Stimulated activated CD4-positive, alpha-beta T cell treated with anti-CD3 and anti-CD28 coated beads, Interleukin-4, amount 100 ng/mL, for 4 hours (primary cell): Measurements from ENCODE around the gene TRPM2.
"Not testable (repeated sequence)": the region's sequence is repeated elsewhere in the genome, so short reads cannot be mapped to it uniquely, and the experiment has no call there.

Source experiments
- DNase-seq, 2 experiments: peaks; one replicate each; pipeline ENCODE4 v3.0.0-alpha.2; 2020

TRPM2 gene

DNA sequence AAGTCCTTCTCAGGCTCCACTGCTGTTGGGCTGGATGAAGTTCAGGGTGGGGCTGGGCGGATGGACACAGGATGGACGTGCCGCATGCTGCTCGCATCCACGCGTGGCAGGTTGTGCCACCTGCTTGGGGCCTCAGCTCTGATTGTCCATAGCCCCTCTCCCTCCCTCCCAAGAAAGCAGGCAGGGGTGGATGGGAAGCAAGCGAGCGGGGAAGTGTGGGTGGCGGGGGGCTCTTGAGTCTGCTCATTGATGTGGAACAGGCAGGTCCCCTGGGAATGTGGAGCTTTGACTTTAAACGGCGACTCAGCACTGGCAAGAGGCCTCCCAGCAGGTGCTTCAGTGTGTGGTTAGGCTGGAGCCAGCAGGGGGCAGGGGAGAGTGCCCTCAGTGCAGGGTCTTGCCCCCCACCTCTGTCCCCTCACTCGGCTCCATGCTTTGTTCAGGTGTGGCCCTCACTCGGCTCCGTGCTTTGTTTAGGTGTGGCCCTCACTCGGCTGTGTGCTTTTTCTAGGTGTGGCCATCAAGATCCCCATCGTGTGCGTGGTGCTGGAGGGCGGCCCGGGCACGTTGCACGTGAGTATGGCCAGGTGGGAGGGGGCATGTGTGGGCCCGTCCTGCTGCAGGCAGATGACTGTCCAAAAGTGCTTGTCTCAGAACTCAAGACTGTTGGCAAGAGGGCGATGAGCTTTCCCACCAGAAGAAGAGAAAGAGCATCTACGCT is 23.9 kb downstream of the TRPM2 start:
- no peak for DNase-seq

DNA sequence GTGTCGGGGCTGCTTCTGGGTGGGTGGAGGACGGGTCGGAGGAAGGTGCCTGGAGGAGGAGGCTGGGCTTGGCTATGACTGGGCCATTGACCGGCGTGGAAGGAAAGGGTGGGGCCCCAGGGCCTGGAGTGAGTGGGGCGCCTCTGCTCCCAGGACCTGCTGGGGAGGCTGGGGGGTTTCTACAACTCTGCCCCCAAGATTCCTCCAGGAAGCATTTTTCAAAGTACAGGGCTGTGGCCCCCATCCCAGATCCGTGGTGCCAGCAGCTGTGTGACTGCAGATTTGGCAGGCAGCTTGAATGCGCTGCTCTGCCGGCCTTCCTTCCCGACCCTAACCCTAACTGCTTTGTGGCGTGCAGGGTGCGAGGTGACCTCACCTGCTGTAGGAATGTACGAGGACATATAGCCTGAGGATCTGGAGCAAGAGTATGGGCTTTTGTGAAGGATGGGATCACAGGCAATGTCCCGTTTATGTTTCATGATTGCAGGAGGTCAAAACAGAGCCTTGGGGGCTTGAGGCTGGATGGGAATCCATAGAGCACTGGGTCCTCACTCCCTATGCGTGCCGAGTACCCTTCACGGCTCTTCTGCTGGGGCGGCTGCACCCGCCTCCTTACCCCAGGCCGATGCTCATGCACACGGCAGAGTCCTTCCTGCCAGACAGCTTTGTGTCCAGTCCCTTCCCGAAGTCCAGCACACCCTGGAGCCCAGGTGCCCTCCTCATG is 24.7 kb downstream of the TRPM2 start:
- DNase-seq: no peak

- DNase-seq: no peak
Observed at GRCh38 chr21:44378646-44379514, 25.5 kb downstream of the TRPM2 start.

DNA sequence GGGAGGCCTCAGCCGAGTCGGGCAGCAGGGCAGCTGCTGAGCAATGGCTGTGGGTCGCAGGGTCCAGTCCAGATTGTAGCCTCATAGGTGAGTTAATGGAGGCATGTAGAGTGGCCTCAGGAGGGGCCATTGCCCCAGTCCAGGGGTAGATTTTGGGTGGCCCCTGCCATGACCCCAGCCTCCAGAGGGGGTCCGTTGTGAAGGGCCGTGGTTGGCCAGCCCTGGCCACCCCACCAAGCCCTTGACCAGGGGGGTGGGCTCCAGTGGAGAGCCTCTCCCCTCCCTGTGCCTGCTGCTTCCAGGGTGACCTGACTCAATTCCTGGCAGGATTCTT is 26.1 kb downstream of the TRPM2 start:
- DNase-seq: no peak

DNA sequence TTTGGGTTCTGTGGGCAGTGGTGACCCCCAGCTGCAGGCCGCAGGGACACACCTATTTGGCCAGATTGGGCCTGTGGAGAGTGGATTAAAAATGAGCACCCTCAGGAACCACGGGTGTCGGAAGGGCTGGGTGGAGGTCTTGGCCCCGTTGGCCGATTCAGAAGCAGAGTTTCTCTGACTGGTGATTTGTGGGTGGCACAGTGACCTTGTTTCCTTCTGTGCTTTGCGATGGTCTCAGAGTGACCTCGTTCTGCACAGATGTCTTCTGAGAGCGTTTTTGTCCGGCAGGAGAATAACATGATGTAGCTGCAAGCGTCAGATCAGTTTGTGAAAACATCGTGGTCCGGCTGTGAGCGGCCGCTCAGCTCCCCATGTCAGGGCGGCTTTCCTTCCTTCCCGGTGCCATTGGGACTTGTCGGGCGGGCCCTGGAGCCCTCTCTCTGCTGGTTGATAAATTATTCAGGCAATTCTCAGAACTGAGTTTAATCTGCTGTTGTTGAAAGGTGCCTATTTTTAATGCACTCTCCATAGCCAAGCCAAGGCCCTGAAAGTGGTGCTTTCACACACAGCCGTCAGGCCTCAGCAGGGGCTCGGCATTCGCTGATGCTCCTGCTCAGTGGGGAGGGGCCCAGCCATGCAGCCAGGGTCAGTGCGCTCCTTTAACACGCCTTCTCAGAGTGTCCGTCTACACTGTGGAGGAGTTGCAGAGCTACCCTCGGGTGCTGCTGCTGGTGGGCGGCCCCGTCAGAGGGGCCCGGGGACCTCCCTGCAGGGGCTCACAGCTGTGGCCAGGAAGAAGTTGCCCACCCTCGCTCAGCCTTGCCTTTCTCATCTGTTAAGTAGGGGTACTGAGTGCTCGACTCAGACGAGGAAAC is 26.8 kb downstream of the TRPM2 start:
- DNase-seq: no peak

- DNase-seq: no peak
Observed at GRCh38 chr21:44380876-44381275, 27.5 kb downstream of the TRPM2 start.

GRCh38 chr21:44381874-44382273 is 28.5 kb downstream of the TRPM2 start:
- no peak for DNase-seq

DNA sequence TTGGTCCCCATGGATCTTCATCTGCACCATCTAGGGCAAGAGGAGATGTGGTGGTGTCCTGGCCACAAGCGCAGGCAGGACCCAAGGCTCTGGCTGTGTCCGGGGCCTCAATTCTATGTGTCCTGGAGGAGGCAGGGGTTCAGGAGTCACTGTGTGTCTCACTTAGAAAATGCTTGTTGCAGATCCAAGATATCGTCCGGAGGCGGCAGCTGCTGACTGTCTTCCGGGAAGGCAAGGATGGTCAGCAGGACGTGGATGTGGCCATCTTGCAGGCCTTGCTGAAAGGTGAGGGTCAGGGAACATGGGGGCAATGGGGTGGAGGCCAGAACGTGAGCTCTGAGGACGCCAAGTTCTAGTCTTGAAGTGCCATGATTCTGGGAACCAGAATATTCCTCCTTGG is 29.1 kb downstream of the TRPM2 start:
- no peak for DNase-seq

GRCh38 chr21:44383216-44383615 is 29.8 kb downstream of the TRPM2 start:
- no peak for DNase-seq

- no peak for DNase-seq
Observed at GRCh38 chr21:44384968-44385367, 31.5 kb downstream of the TRPM2 start.

DNA sequence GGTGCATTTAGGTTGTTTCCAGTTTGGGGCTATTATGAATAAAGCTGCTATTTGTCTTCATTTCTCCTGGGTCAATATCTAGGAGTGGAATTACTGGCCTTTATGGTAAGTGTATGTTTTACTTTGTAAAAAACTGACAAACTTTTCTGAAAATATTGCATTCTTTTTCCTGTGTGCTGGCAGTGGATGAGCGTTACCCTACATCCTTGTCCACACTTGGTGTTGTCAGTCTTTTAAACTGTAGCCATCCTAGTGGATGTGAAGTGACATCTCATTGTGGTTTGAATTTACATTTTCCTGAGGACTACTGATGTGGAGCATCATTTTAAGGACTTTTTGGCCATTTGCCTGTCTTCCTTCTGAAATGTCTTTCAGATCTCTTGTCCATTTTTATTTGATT is 35.9 kb downstream of the TRPM2 start:
- no peak for DNase-seq

- DNase-seq: no peak
Observed at GRCh38 chr21:44390886-44391285, 37.5 kb downstream of the TRPM2 start.

GRCh38 chr21:44391345-44392091 is 38.1 kb downstream of the TRPM2 start:
- no peak for DNase-seq

DNA sequence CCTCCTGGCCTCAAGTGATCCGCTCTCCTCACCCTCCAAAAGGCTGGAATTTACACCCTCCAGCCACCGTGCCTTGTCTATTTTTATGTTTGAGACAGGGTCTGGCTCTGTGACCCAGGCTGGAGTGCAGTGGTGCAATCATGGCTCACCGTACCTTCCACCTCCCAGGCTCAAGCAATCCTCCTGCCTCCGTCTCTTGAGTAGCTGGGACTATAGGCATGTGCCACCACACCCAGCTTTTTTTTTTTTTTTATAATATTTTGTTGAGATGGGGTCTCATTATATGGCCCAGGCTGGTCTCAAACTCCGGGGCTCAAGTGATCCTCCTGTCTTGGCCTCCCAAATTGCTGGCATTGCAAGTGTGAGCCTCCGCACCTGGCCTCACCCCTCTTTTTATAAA is 38.8 kb downstream of the TRPM2 start:
- no peak for DNase-seq

GRCh38 chr21:44392916-44393315 is 39.5 kb downstream of the TRPM2 start:
- no peak for DNase-seq

DNA sequence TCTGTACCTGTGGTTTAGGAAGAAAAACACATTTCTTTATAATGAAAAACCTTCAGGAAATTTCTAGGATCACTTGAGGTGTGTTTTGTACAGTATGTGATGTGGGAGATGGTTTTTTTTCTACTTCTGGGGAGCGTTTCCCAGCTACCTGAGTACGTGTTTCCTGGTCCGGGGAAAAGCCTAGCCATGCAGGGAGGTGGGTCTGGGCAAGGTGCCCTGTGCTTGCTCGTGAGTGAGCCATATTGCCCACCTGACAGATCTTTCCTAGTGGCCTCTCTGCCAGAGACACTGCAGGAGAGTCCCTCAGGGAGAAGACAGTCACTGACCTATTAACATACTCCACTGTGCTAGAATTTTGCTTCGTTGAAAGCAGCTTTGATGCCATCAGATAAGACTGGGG is 41.3 kb downstream of the TRPM2 start:
- DNase-seq: no peak

DNA sequence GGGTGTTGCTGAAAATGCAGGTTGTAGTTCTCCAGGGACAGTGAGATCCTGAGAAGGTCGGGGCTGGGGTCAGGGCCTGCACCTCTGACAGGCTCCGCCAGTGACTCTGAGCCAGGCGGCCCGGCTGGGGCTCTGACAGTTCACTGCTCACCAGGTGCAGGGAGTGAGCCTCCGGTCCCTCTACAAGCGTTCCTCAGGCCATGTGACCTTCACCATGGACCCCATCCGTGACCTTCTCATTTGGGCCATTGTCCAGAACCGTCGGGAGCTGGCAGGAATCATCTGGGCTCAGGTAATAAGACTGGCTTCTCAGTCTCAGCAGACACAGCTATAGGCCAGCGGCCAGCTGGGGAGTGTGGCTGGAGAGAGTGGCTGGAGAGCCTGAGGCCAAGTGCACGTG is 41.8 kb downstream of the TRPM2 start:
- no peak for DNase-seq

GRCh38 chr21:44396803-44397202 is 43.4 kb downstream of the TRPM2 start:
- DNase-seq: not testable (repeated sequence)

- DNase-seq: no peak
Observed at GRCh38 chr21:44397431-44398031, 44.1 kb downstream of the TRPM2 start.

GRCh38 chr21:44398499-44398898 is 45.1 kb downstream of the TRPM2 start:
- no peak for DNase-seq

DNA sequence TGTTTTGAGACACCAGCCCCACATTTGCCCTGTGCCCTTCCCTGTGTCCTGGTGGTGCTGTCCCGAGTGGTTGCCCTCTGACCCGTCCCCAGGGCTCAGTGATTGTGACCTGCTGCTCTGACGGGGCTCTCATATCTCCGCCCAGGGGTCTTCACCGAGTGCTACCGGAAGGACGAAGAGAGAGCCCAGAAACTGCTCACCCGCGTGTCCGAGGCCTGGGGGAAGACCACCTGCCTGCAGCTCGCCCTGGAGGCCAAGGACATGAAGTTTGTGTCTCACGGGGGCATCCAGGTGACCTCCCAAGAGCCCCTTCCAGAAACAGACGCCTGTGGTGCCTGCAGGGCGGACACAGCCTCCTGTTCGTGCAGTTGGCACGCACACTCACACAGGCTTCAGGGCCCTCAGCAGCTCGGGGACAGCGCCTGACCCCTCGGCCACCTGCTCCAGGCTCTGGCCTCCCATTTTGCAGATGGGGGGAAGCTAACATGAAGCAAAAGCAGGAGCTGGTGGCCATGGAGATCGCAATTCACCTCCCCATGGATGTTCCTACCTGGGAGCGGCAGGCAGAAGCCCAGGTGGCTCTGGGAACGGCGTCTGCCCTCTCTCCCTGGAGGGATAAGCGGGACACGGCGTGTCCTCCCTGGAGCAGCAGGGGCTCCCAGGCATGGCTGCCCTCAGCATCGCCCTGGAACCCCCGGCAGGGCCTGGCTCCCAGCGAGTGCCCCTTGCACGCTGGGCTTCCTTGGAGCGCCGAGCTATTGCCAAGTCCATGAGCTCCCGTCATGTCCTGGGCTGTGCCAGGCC is 45.9 kb downstream of the TRPM2 start:
- DNase-seq: no peak
